Measurements from ENCODE around the gene PELI2.

- TF ChIP-seq POLR2A (IDR thresholded peaks at IDR 0.05; ENCODE audit: low read length): no peak
- no peak for TF ChIP-seq GATA1 (IDR thresholded peaks at IDR 0.05; ENCODE audit: low read depth, low read length)
These were observed 40.9 kb downstream of the PELI2 start for GRCh38 chr14:56159066-56159465.
